Activated CD4-positive, alpha-beta memory T cell treated with anti-CD3 and anti-CD28 coated beads, Interleukin-2, amount 10 ng/mL, durations not matched to agents 7 days and 5 days (primary cell): Measurements from ENCODE around the gene NRG3. TPM values are rescaled to one million over a fixed set of nuclear protein-coding genes. Genes with fewer than 3 reads are reported as not detected.
"Not testable (repeated sequence)": the region's sequence is repeated elsewhere in the genome, so short reads cannot be mapped to it uniquely, and the experiment has no call there.

Experiments used
- CTCF ChIA-PET: fragments of 350-600 bp; sonication (Branson Sonifier 250); formaldehyde crosslinking; loops from one replicate; lab custom pipeline; 2021; ENCODE audit warnings: antibody characterized with exemption, inconsistent platforms; lab: Charles Lee
- POLR2A ChIA-PET: fragments of 350-600 bp; sonication (Branson Sonifier 250); formaldehyde crosslinking; loops from one replicate; lab custom pipeline; 2021; ENCODE audit warnings: antibody characterized with exemption; lab: Charles Lee
- DNase-seq: peaks from one replicate; pipeline ENCODE4 v3.0.0-alpha.2; 2020
- H3K27ac Mint-ChIP-seq: one replicate; pipeline ENCODE4 v1.8.0; 2021; ENCODE audit warnings: mild to moderate bottlenecking, mixed read lengths
- H3K27me3 Mint-ChIP-seq: one replicate; pipeline ENCODE4 v1.8.0; 2021; ENCODE audit warnings: mixed read lengths
- H3K36me3 Mint-ChIP-seq: one replicate; pipeline ENCODE4 v1.8.0; 2021; ENCODE audit warnings: low read depth, mixed read lengths
- H3K4me1 Mint-ChIP-seq: one replicate; pipeline ENCODE4 v1.8.0; 2021; ENCODE audit warnings: mixed read lengths
- H3K4me3 Mint-ChIP-seq: one replicate; pipeline ENCODE4 v1.8.0; 2021; ENCODE audit warnings: mild to moderate bottlenecking, mixed read lengths
- H3K9me3 Mint-ChIP-seq: one replicate; pipeline ENCODE4 v1.8.0; 2021; ENCODE audit warnings: mixed read lengths
- total RNA-seq, 2 experiments: library from RNA; stranded (reverse); gene quantifications; one replicate each; pipeline ENCODE4 v1.2.3, GENCODE V29; 2021

The NRG3 gene
- total RNA-seq, 2 experiments from 2014 or later = not detected

GRCh38 chr10:82020999-82021398 is 146.0 kb downstream of the NRG3 start:
- Mint-ChIP-seq H3K27me3 (no peaks in the 10 kb centered on the region), H3K27ac (no peak overlapping the region), H3K4me1 (no peaks in the 10 kb centered on the region), H3K9me3 (peaks cover 10% of the 10 kb centered on the region), H3K36me3 (no peaks in the 10 kb centered on the region), H3K4me3 (no peak overlapping the region)
- no peak for DNase-seq
- ChIA-PET POLR2A (no interaction called here), CTCF (no interaction called here)

- H3K9me3 Mint-ChIP-seq = peaks cover 7% of the 10 kb centered on the region
- no peaks in the 10 kb centered on the region for H3K36me3 Mint-ChIP-seq
- H3K4me3 Mint-ChIP-seq = no peak overlapping the region
- ChIA-PET POLR2A (no interaction called here), CTCF (no interaction called here)
- H3K27ac Mint-ChIP-seq = no peak overlapping the region
- H3K4me1 Mint-ChIP-seq = no peaks in the 10 kb centered on the region
- no peak for DNase-seq
- H3K27me3 Mint-ChIP-seq = no peaks in the 10 kb centered on the region
Observed at GRCh38 chr10:82027711-82028110, 152.7 kb downstream of the NRG3 start.

GRCh38 chr10:82037076-82037475 is 162.1 kb downstream of the NRG3 start:
- Mint-ChIP-seq H3K9me3 (peaks cover 9% of the 10 kb centered on the region), H3K27me3 (no peaks in the 10 kb centered on the region), H3K4me1 (no peaks in the 10 kb centered on the region), H3K27ac (no peak overlapping the region), H3K36me3 (no peaks in the 10 kb centered on the region), H3K4me3 (no peak overlapping the region)
- POLR2A ChIA-PET = no interaction called here
- DNase-seq = no peak
- CTCF ChIA-PET = no interaction called here

- CTCF ChIA-PET = no interaction called here
- no peak overlapping the region for H3K4me3 Mint-ChIP-seq
- no peaks in the 10 kb centered on the region for H3K27me3 Mint-ChIP-seq
Observed at GRCh38 chr10:82038587-82038986, 163.6 kb downstream of the NRG3 start.

GRCh38 chr10:82040336-82040735 is 165.3 kb downstream of the NRG3 start:
- ChIA-PET CTCF (no interaction called here), POLR2A (no interaction called here)
- H3K27ac Mint-ChIP-seq = no peak overlapping the region
- no peak for DNase-seq
- H3K4me3 Mint-ChIP-seq = no peak overlapping the region
- no peaks in the 10 kb centered on the region for H3K27me3 Mint-ChIP-seq
- no peaks in the 10 kb centered on the region for H3K36me3 Mint-ChIP-seq
- H3K9me3 Mint-ChIP-seq = peaks cover 10% of the 10 kb centered on the region
- H3K4me1 Mint-ChIP-seq = no peaks in the 10 kb centered on the region

More at GRCh38 chr10:82038587-82038986, 163.6 kb downstream of the NRG3 start:
- POLR2A ChIA-PET = no interaction called here
- Mint-ChIP-seq H3K27ac (no peak overlapping the region), H3K4me1 (no peaks in the 10 kb centered on the region), H3K36me3 (no peaks in the 10 kb centered on the region), H3K9me3 (peaks cover 7% of the 10 kb centered on the region)
- DNase-seq = no peak

- no peak overlapping the region for H3K4me3 Mint-ChIP-seq
- ChIA-PET CTCF (no interaction called here), POLR2A (no interaction called here)
- H3K36me3 Mint-ChIP-seq = no peaks in the 10 kb centered on the region
- no peaks in the 10 kb centered on the region for H3K27me3 Mint-ChIP-seq
- no peaks in the 10 kb centered on the region for H3K4me1 Mint-ChIP-seq
- DNase-seq = no peak
- no peak overlapping the region for H3K27ac Mint-ChIP-seq
- peaks cover 10% of the 10 kb centered on the region for H3K9me3 Mint-ChIP-seq
Observed at GRCh38 chr10:82041018-82041417, 166.0 kb downstream of the NRG3 start.

- Mint-ChIP-seq H3K27me3 (no peaks in the 10 kb centered on the region), H3K4me3 (no peak overlapping the region), H3K27ac (no peak overlapping the region), H3K4me1 (no peaks in the 10 kb centered on the region), H3K36me3 (no peaks in the 10 kb centered on the region), H3K9me3 (peaks cover 12% of the 10 kb centered on the region)
- ChIA-PET CTCF (no interaction called here), POLR2A (no interaction called here)
- DNase-seq = no peak
Observed at GRCh38 chr10:82056391-82056790, 181.4 kb downstream of the NRG3 start.

- H3K27me3 Mint-ChIP-seq, H3K4me3 Mint-ChIP-seq, CTCF ChIA-PET: not testable (repeated sequence)
Observed at GRCh38 chr10:82067192-82067591, 192.2 kb downstream of the NRG3 start.

GRCh38 chr10:82068501-82068900 is 193.5 kb downstream of the NRG3 start:
- Mint-ChIP-seq H3K36me3 (no peaks in the 10 kb centered on the region), H3K27ac (no peak overlapping the region), H3K4me3 (no peak overlapping the region), H3K4me1 (no peaks in the 10 kb centered on the region), H3K9me3 (no peaks in the 10 kb centered on the region), H3K27me3 (no peaks in the 10 kb centered on the region)
- POLR2A ChIA-PET = no interaction called here
- no peak for DNase-seq
- CTCF ChIA-PET = no interaction called here

More at GRCh38 chr10:82067192-82067591, 192.2 kb downstream of the NRG3 start:
- H3K9me3 Mint-ChIP-seq, H3K36me3 Mint-ChIP-seq, DNase-seq, H3K27ac Mint-ChIP-seq, POLR2A ChIA-PET, H3K4me1 Mint-ChIP-seq: not testable (repeated sequence)

- no peaks in the 10 kb centered on the region for H3K4me1 Mint-ChIP-seq
- no peaks in the 10 kb centered on the region for H3K27me3 Mint-ChIP-seq
- no peak overlapping the region for H3K27ac Mint-ChIP-seq
- H3K9me3 Mint-ChIP-seq = peaks cover 11% of the 10 kb centered on the region
- POLR2A ChIA-PET = no interaction called here
- DNase-seq = no peak
- CTCF ChIA-PET = no interaction called here
- H3K36me3 Mint-ChIP-seq = no peaks in the 10 kb centered on the region
- no peak overlapping the region for H3K4me3 Mint-ChIP-seq
Observed at GRCh38 chr10:82071231-82071630, 196.2 kb downstream of the NRG3 start.

GRCh38 chr10:82072124-82072523 is 197.1 kb downstream of the NRG3 start:
- ChIA-PET CTCF (no interaction called here), POLR2A (no interaction called here)
- H3K36me3 Mint-ChIP-seq = no peaks in the 10 kb centered on the region
- H3K27ac Mint-ChIP-seq = no peak overlapping the region
- H3K4me1 Mint-ChIP-seq = no peaks in the 10 kb centered on the region
- peaks cover 12% of the 10 kb centered on the region for H3K9me3 Mint-ChIP-seq
- DNase-seq = no peak
- no peak overlapping the region for H3K4me3 Mint-ChIP-seq
- H3K27me3 Mint-ChIP-seq = no peaks in the 10 kb centered on the region

GRCh38 chr10:82075605-82076004 is 200.6 kb downstream of the NRG3 start:
- Mint-ChIP-seq H3K4me3 (no peak overlapping the region), H3K4me1 (no peaks in the 10 kb centered on the region), H3K36me3 (no peaks in the 10 kb centered on the region), H3K27me3 (no peaks in the 10 kb centered on the region), H3K27ac (no peak overlapping the region), H3K9me3 (peaks cover 17% of the 10 kb centered on the region)
- DNase-seq = no peak
- CTCF ChIA-PET = no interaction called here
- POLR2A ChIA-PET = no interaction called here

GRCh38 chr10:82084496-82084895 is 209.5 kb downstream of the NRG3 start:
- Mint-ChIP-seq H3K4me1 (no peaks in the 10 kb centered on the region), H3K27me3 (no peaks in the 10 kb centered on the region), H3K9me3 (peaks cover 14% of the 10 kb centered on the region), H3K36me3 (no peaks in the 10 kb centered on the region), H3K27ac (no peak overlapping the region), H3K4me3 (no peak overlapping the region)
- no peak for DNase-seq
- CTCF ChIA-PET = no interaction called here
- POLR2A ChIA-PET = no interaction called here

GRCh38 chr10:82084904-82085303 is 209.9 kb downstream of the NRG3 start:
- CTCF ChIA-PET = no interaction called here
- H3K27ac Mint-ChIP-seq = no peak overlapping the region
- POLR2A ChIA-PET = no interaction called here
- no peak overlapping the region for H3K4me3 Mint-ChIP-seq
- no peaks in the 10 kb centered on the region for H3K36me3 Mint-ChIP-seq
- H3K9me3 Mint-ChIP-seq = peaks cover 14% of the 10 kb centered on the region
- H3K27me3 Mint-ChIP-seq = no peaks in the 10 kb centered on the region
- DNase-seq = no peak
- H3K4me1 Mint-ChIP-seq = no peaks in the 10 kb centered on the region
